ENCODE data around the gene RDX. TPM values are rescaled to one million over a fixed set of nuclear protein-coding genes. Genes with fewer than 3 reads are reported as not detected.
"Not testable (repeated sequence)": the region's sequence is repeated elsewhere in the genome, so short reads cannot be mapped to it uniquely, and the experiment has no call there.

The RDX gene
- polyA plus RNA-seq, 10 donors, result 67.0 to 103 (median 81.1) TPM

DNA sequence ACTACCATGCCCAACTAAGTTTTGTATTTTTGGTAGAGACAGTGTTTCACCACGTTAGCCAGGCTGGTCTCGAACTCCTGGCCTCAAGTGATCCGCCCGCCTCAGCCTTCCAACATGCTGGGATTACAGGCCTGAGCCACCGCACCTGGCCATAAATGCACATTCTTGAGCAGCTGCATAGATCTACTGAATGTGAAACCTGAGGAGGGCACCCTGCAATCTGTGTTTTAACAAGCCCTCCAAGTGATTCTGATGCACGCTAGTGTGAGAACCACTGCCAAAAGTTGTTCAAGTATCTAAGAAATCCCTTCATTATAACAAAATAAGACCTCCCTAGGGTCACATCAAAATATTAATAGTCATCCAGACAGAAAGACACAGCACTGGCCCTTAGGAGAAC lies 89.3 kb downstream of the RDX start:
- peak in 1 of 3 donors; percentile 43 for DNase-seq

- no peak for DNase-seq
These were observed 95.6 kb downstream of the RDX start for GRCh38 chr11:110200836-110201235.

DNA sequence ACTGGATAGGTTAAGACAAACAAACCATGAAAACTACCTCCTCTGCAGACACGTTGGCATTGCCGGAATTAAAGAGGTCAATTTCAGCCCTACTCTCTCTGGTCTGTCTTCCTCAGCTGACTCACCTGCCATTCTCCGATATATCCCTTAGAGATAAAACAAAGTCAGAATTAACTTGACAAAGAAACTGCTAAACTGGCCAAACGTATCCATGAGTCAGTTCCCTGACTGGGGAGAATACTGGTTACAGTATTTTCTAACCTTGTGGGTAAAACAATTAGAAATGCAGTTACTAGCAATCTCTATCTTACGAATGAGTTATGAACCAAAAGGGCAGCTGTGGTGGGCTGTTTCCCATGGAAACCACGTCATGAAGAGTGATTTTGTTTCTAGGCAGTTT lies 96.2 kb downstream of the RDX start:
- DNase-seq, result no peak

GRCh38 chr11:110199184-110199981 lies 97.0 kb downstream of the RDX start:
- DNase-seq, result no peak

GRCh38 chr11:110198031-110198729 lies 98.2 kb downstream of the RDX start:
- no peak for DNase-seq

GRCh38 chr11:110196884-110197420 lies 99.5 kb downstream of the RDX start:
- DNase-seq, result no peak

DNA sequence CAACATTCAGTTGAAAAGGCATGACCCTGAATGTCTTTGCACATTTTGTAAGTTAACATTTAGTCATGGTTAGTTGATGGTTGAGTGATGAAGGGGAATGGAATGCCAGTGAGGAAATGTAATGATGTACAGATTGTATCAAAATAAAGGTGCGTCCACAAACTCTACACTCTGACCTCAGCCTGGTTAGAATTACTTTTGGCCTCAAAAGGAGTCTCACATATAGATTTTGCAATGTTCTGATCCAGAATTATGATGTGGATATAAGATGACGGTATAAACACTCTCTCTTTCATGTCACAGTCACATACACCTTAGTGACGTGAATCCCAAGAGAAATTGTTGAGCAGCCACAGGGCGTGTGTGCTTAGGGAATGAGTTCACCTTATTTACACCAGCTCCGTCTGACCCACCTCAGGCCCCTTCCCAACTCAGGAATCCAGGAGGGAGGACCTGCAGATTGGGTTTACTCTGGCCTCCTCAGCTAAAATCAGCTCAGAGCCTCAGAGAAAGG lies 100.1 kb downstream of the RDX start:
- peak in 1 of 3 donors; percentile 57 for DNase-seq

DNA sequence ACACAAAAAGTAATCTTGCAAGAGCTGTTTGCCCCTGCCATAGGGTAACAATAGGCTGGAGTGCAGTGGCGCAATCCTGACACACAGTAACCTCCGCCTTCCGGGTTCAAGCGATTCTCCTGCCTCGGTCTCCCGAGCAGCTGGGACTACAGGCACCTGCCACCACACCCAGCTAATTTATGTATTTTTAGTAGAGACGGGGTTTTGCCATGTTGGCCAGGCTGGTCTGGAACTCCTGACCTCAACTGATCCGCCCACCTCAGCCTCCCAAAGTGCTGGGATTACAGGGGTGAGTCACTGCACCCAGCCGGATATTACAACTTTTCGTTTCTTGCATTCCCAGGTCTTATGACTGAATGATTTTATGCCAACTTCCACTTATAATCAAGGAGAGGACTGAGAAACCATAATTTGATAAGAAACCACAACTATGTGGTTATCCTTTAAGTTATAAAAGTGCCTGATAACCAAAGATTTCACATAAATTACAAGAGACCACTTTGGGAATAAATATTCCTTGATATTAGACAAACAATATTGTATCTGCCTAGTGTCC lies 102.1 kb downstream of the RDX start:
- not testable (repeated sequence) for DNase-seq

GRCh38 chr11:110192604-110193282 lies 103.7 kb downstream of the RDX start:
- DNase-seq, result not testable (repeated sequence)

DNA sequence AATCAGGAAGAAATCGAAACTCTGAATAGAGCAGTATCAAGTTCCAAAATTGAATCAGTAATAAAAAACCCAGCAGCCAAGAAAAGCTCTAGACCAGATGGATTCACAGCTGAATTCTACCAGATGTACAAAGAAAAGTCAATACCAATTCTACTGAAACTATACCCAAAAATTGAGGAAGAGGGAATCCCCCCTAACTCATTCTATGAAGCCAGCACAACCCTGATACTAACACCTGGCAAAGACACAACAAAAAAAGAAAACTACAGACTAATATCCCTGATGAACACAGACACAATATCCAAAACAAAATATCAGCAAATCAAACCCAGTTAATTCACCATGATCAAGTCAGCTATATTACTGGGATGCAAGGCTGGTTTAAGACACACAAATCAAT lies 105.5 kb downstream of the RDX start:
- DNase-seq, result no peak

DNA sequence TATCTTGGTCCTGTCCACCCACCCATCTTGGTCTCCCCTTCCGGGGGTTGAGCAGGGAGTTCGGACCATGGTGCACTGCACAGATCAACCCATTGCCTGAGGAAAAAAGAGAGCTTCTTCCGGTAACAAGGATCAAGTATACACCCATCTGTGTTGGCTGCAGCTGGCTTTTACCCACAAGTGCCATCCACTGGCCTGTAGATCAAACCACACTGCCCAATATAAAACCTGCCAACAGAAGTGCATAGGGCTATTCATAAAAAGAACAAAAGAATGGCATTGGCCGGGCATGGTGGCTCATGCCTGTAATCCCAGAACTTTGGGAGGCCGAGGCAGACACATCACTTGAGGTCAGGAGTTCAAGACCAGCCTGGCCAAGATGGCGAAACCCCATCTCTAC lies 108.7 kb downstream of the RDX start:
- no peak for DNase-seq

- no peak for DNase-seq
These were observed 109.5 kb downstream of the RDX start for GRCh38 chr11:110186867-110187266.

- DNase-seq, result no peak
These were observed 110.0 kb downstream of the RDX start for GRCh38 chr11:110186456-110186855.

- DNase-seq, result no peak
These were observed 110.8 kb downstream of the RDX start for GRCh38 chr11:110185599-110185998.

DNA sequence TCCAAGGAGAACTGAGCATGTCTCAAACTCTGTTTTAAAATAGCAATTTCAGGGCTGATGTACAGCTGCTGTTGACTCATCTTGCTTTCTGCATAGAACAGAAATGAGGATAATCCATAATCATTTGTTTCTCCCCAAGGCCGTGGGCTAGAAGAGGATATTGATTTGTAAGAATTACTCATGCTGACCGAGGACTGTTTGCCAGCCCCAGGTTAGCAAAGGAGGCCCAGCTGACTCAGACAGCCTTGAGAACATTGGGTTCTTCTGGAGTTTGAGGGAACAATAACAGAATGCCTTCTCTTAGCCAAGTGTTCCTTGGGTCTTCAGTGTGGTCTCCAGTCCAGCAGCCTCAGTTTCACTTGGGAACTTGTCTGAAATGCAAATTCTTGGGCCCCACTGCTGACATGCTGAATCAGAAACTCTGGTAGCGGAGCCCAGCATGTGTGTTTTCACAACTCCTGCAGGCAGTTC lies 111.3 kb downstream of the RDX start:
- no peak for DNase-seq

GRCh38 chr11:110184456-110184855 lies 112.0 kb downstream of the RDX start:
- DNase-seq, result no peak

DNA sequence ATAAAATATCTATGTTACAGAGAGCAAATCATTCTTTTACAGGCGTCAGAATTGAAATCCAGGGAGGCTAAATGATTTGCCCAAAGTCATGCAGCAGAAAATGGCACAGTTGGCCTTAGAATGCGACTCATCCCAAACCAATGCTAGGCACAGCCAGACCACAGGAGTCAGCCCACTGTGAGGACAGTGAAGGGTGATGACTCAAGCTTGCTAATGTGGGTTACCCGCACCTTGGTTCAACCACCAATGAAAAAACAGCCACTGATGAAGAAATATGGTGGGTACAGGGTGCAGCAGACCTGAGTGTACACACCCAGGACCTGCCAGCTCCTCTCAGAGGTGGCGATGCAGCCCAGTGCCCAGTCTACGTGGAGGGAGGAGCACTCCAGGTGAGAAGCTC lies 113.5 kb downstream of the RDX start:
- no peak for DNase-seq

- DNase-seq, result no peak
These were observed 117.3 kb downstream of the RDX start for GRCh38 chr11:110179064-110179463.

- DNase-seq, result no peak
These were observed 119.3 kb downstream of the RDX start for GRCh38 chr11:110177086-110177456.

DNA sequence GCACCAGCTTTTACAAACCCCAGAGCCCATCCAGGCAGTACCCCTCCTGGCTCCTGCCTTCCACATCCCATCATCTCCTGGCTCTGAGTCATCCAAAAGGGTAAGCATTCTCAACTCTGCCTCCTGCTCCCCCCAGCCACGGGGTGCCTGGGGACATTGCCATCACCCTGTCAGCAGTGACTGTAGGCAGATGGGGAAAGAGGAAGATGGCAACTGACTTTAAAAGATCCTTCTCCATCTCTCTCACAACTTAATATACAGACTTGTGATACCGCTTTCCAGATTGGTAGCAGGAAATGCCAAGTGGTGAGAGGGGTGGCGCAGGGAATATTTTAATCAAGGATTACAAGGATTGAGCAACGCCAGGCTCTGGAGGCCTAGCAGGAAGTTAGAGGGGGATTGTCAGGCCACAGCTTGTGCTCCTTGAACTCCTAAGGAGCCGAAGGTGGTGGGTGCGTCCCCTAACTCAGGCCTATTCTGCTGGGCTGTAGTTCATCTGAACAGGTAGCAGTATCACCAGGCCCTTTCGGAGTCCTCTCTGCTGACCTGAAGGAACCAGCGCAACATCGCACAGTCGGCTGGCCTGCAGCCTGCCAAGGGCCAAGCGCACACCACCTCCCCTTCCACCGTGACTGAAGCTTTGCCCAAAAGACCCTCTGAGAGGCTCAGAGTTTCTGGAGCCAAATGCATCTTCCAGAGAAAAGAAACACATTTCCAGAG lies 119.9 kb downstream of the RDX start:
- no peak for DNase-seq

DNA sequence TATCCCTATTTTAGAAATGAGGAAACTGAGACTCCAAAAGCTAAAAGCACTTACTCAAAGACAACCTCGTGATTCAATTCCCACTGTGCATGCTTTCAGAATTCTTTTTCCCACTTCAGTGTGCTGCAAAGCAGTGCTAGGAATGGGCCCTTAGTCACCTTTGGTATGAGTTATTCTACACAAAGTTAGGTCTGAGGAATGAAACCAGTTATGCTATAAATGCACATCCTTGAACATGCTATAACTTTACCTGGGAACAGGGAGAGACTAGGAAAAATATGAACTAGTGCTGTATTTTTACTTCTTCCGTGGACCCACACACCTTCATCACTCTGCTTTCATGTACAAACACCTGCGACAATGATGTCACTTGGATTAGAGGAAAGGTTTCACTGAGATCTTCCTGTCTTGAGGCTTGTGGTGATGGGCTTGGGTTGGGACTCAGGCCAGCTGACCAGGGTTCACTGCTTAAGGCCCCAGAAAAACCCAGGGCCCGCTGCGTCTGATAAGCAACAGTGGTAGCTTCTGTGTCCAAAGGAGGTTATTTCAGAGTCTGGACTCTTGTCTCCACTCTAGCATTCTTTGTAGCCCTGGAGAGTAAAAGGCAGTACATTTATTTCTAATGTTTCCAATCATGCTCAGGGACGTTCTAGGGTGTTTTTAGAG lies 121.6 kb downstream of the RDX start:
- no peak for DNase-seq

Measured in muscle of back (tissue), 11 donors.